GM19043 (cell line): ENCODE results near the gene VCP.

Source experiments
- ATAC-seq: cut with Tn5 transposase; IDR thresholded peaks from one replicate; pipeline ENCODE4 v1.9.1; 2021; ENCODE audit warnings: low read depth; ENCODE audit not compliant: unreplicated experiment

Gene VCP

GRCh38 chr9:35072461-35073278 is at the start of gene VCP:
TSS of gene VCP (minus strand) at chr9:35072625. CDS start at chr9:35072353, 272 bp downstream.
- ATAC-seq, result peak; percentile 85

DNA sequence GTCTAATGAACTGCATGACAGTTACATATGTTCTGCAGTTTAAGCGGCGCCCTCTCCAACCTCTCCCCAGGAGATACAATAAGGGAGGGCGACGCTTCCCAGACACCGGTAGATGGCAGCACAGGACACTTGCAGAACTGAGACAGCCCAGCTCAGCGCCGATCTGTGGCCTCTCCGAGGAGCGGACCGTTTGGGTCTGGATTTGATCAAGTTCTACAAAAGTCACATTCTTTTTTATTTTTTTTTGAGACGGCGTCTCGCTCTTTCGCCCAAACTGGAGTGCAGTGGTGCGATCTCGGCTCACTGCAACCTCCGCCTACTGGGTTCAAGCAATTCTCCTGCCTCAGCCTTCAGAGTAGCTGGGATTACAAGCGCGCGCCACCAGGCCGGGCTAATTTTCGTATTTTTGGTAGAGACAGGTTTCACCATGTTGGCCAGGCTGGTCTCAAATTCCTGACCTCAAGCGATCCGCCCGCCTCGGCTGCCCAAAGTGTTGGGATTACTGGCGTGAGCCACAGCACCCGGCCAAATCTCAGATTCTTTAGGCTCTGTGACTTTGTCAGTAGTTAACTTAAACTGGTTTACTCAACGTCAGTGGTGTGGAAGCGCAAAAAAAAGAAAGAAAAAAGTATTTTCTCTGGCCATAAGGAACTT is 44.6 kb upstream of the VCP start:
- ATAC-seq, result peak; percentile 40

GRCh38 chr9:35116539-35116897 is 44.1 kb upstream of the VCP start:
- no peak for ATAC-seq

GRCh38 chr9:35115680-35116538 is 43.5 kb upstream of the VCP start, which contains the start of gene ATOSB:
TSS of gene ATOSB (minus strand) at chr9:35115862. CDS start at chr9:35108274, 7,588 bp downstream.
- peak; percentile 42 for ATAC-seq

- no peak for ATAC-seq
These were observed 42.6 kb upstream of the VCP start for GRCh38 chr9:35114840-35115628.

DNA sequence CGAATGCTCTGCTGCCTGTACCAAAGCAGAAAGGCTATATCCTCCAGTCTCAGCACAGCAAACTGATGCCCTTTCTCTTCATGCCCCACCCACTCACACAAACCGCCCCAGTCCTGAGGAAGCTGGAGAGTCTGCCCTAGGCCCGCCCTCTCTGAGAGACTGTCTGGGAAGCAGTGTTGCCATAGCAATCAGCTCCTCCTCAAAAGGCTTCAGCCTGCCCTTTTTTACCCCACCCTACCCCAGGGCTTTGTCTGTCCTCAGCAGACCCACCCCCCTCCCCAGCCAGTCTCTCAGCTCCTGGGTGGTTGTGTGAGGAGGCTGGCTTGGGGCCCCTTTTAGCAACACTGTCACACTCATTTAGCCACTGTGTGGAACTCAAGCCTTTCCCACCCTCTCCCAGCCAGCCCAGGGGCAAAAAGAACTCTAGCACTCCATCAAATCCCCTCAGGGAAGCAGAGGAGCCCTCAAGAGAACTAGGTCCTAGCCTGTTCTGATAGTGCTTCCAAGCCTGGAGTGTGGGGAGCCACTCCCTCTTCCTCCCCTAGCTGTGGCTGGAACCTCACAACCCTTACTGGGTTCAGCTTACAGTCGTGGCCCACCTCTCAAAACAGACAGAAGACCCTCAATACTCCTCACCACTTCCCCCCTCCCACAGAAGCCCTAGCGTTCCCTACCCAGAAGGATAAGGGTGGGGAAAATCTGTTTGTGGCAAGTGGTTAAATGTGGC is 41.9 kb upstream of the VCP start:
- no peak for ATAC-seq

DNA sequence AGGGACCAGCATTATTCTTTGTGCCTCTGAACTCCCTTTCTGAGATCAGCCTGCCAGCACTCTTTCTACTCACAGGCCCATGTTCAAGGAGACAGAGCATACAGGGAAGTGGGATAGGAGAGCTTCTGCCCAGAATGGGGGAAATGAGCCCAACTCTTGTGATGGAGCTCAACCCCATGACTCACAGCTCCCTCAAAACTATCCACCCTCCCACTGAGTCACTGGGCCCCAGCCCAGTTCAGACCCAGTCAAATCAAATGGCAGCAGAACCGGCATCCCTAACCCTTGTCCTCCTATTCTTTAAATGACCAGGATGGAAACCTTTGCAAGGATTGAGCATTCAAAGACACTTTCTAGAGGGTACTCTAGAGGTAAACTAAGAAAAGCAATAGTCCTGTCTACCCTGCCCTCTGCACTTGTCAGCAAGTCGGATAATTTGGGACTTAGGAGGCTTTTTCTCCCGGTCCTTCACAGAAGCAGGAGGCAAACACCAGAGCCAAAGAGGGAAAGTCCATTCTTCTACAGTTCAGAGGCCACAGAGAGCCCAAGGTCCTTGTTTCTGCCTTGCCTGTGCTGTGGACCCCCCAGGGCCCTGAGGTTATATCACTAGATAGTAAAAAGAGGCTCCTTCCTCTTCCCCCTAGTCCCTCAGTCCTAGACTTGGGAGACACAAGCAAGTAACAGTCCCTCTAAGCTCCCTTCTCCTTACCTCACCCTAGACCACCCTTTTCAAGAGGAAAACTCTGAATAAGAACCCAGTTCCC is 40.0 kb upstream of the VCP start:
- ATAC-seq, result no peak

DNA sequence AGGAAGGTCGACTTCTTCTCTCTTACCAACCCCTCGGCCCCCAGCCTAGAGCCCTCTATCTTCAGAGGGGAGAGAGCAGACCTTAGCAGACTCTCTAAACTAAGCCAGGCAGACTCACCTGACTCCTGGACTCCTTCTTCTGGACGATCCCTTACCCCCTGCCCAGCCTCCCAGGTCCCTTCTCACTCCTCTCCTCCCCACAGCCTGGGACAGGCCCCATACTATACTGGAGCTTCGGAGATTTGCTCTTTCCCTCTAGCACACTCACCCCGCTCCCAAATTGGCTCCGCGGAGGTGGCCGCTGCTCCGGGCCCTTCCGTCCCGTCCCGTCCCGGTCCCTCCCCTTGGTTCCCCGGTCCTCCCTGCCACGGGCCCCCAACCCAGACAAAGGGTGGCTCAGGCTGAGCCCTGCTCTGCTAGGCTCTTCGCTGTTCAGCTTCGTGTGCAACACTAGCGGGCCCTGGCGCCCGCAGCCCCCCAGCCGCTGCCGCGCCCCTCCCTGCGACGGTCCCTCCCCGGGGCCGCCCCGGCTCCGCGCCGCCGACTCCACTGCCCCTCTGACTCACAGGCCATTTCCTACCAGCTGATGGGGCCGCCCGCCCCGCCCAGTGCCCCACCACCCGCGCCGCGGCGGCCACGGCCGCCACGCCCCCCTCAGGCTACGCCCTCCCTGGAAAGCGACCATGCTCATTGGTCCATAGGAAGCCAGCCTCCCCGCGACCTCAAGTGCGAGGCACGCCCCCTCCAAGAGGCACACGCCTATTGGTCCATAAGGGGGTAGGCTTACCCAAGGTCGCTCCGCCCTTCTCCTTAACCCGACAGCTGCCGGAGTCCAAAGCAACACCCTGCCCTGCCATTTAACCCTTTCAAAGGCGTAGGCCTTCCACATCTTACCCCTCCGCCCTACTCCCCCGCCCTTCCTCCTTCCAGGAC is 38.8 kb upstream of the VCP start:
- ATAC-seq, result peak; percentile 65

DNA sequence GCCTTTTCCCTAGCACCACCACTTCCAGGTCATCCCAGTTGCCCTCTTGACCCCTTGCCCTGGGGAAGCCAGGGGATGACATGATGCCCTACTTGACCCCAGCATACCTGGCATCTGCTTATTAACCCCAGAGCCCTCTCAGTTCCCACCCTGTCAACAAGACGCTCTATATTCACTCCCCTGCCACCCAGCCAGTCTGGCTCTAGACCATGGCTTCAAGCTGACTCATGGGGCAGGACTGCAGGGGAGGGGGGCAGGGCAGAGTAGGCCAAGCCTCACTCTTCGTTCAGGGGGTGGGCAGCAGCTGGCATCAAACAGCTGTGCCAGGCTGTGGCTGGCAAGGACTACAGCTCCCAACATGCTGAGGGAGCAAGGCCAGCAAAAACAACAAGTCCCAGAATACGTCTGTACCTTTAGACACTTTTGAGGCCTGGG is 37.9 kb upstream of the VCP start:
- ATAC-seq, result no peak

DNA sequence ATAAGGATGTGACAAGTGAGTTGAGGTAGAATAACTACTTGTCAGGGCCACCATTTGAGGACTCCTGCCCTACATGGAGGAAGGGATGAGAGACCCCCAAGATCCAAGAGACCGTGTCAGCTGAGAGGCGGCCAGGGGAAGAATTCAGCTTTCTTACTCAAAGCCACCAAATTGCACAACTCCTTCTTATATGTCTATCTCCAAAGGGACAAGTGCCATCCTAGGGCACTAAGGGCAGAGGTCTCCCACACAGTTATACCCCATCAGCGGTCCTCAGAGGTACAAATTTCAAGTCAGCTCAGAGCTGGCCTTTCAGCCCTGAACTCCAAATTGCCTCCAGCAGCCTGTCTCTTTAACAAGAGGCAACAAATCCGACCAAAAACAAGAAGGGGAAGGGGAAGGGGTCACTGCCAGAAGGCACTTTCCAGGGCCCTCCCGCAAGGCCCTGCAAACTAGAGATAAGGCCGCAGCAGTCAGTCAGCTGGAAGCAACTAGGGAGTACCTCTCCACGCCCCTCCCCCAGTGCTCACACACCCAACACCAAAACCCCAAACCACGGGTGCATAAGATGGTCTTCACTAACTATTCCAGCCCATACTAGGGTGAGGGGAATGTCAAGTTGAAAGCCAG is 36.6 kb upstream of the VCP start:
- no peak for ATAC-seq

GRCh38 chr9:35108461-35108860 is 36.0 kb upstream of the VCP start:
- ATAC-seq, result no peak

DNA sequence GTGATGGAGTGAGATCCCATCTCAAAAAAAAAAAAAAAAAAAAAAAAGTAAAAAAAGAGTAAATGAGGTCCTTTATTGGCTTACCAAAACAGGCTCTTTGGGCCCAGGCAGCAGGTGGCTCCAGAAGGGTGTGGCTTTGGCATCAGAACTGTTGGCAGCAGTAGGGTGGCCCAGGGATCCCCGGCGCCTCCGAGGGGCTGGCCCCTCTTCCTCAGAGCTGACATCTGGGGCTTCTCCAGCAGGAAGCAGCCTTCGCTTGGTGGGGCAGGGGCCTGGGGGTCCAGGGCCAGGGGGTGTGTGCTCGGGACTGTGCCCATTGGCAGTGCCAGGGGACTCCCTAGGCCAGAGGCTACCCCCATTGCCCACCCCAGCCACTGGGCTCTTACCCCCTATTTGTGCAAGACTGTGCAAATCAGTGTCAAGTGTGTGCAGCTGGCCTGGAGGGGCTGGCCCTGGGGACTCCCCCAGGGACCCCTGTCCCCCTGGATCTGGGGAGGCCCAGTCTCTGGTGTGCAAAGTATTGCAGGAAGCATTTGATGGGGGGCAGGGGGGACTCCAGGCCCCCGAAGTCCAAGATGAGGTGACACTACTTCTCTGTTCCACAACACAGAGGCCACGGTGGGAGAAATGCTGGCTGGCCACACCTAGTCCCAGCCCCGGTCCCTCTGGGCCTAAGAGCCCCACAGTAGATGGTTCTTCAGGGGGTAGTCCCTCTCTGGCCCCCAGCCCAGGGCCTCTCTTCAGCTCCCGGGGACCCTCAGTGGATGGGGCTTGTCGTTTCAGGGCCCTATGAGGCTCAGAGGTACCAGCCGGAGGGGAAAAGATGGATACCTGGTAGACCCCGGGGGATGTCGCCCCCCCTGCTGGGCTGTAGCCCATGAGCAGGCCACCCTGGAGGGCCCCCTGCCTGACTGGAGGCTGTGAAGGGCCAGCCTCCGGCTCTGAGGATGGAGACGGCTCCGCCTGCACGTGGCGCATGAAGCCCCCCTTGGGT is 35.2 kb upstream of the VCP start:
- no peak for ATAC-seq

- no peak for ATAC-seq
These were observed 33.9 kb upstream of the VCP start for GRCh38 chr9:35106343-35106730.

- ATAC-seq, result no peak
These were observed 33.3 kb upstream of the VCP start for GRCh38 chr9:35105571-35106342.

DNA sequence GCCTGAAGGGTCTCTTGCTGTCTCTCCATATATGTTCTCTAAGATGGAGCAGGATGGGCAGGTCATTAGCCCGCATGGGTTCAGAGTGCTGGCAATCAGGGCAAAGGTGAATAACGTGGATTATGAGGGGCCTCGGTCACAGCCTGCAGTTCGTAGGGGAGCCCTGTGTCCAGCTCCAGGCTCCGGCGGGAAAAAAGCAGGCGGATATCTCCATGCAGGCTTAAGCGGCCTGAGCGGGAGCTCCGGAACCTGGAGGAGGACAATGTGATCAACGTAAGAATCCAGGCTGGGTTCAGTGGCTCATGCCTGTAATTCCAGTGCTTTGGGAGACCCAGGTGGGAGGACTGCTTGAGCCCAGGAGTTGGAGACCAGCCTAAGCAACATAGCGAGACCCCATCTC is 32.7 kb upstream of the VCP start:
- no peak for ATAC-seq
